Kidney (tissue), 14 donors: ENCODE results near the gene EXD2. TPM values are rescaled to one million over a fixed set of nuclear protein-coding genes. Genes with fewer than 3 reads are reported as not detected.
"Not testable (repeated sequence)": the region's sequence is repeated elsewhere in the genome, so short reads cannot be mapped to it uniquely, and the experiment has no call there.

Experiments
- DNase-seq, 5 donors: peaks; one replicate each; pipeline ENCODE4 v3.0.0-alpha.2; 2013 to 2020
- FAIRE-seq: peaks from 2 replicates; lab custom pipeline; 2012; peaks lifted over from hg19 to GRCh38; lab: Jason Lieb, UNC
- H3K27ac ChIP-seq, 2 donors: one replicate each; pipeline ENCODE4 v1.7.0; 2013; ENCODE audit warnings: low read depth in 2 of 2, low read length in 2 of 2, inconsistent platforms in 1 of 2
- H3K27me3 ChIP-seq: one replicate; pipeline ENCODE4 v1.7.1; 2013; ENCODE audit warnings: low read length, inconsistent platforms; ENCODE audit not compliant: control insufficient read depth, insufficient read depth
- H3K36me3 ChIP-seq, 3 donors: one replicate each; pipeline versions ENCODE4 v1.7.0 to v1.7.1; 2013; ENCODE audit warnings: low read length in 3 of 3, control low read depth in 1 of 3, inconsistent platforms in 1 of 3; ENCODE audit not compliant: insufficient read depth in 3 of 3, control insufficient read depth in 2 of 3
- H3K4me1 ChIP-seq, 3 donors: one replicate each; pipeline versions ENCODE4 v1.7.0 to v1.7.1; 2013; ENCODE audit warnings: low read length in 3 of 3, inconsistent platforms in 1 of 3, low read depth in 1 of 3; ENCODE audit not compliant: control insufficient read depth in 2 of 3, insufficient read depth in 2 of 3
- H3K4me3 ChIP-seq, 3 donors: one replicate each; pipeline versions ENCODE4 v1.7.0 to v1.8.1; 2013; ENCODE audit warnings: low read length in 3 of 3, control low read depth in 1 of 3, inconsistent platforms in 1 of 3
- H3K9ac ChIP-seq, 3 donors: one replicate each; pipeline versions ENCODE4 v1.7.0 to v1.7.1; 2013; ENCODE audit warnings: low read length in 3 of 3, control low read depth in 1 of 3, inconsistent platforms in 1 of 3
- H3K9me3 ChIP-seq, 3 donors: one replicate each; pipeline versions ENCODE4 v1.7.0 to v1.7.1; 2013; ENCODE audit warnings: low read length in 3 of 3, control low read depth in 1 of 3, inconsistent platforms in 1 of 3; ENCODE audit not compliant: control insufficient read depth in 2 of 3, insufficient read depth in 1 of 3
- intact Hi-C: fragments of 100-400 bp; cut with DNase I; formaldehyde crosslinking; loops from one replicate; pipeline ENCODE4 v1.11.1; 2022
- polyA plus RNA-seq: library from polyadenylated mRNA; stranded (reverse); fragments of 350-450 nt; fragmentation: Illumina TruSeq; extraction: RNeasy Lipid Tissue Mini Kit (QIAGEN cat#74804); gene quantifications from one replicate; pipeline ENCODE4 v1.2.3, GENCODE V29; 2014; ENCODE audit warnings: low read depth, low replicate concordance; ENCODE audit not compliant: insufficient read depth
- total RNA-seq: library from RNA; stranded (reverse); fragmentation: NEBNext Ultra II Directional; extraction: Animal tissue kit (Norgen Biotek cat#: 25700); gene quantifications from one replicate; pipeline ENCODE4 v1.2.1, GENCODE V29; 2021
- TF ChIP-seq, protein P1 (sequence below): IDR thresholded peaks from 3 replicates; pipeline ENCODE4 v1.5.1; 2012; ENCODE audit warnings: mild to moderate bottlenecking, moderate library complexity, borderline replicate concordance; ENCODE audit not compliant: insufficient read depth; ENCODE audit errors: extremely low read depth
- donor health status: control.
- donor health status: control.
- donor health status: control.
- donor health status: control.
- donor health status: control.
- donor health status: DM: yes; HTN: yes; CAD: no.
- donor health status: Normal renal cell carcinoma (clear cell type).

EXD2 gene
- total and polyA plus RNA-seq, 2 donors from 2014 or later = 13.7 to 24.5 TPM

- Histone ChIP-seq H3K36me3 (no peaks in the 10 kb centered on the region), H3K27ac (no peak overlapping the region), H3K4me1 (no peaks in the 10 kb centered on the region), H3K4me3 (no peak overlapping the region), H3K27me3 (no peaks in the 10 kb centered on the region), H3K9me3 (no peaks in the 10 kb centered on the region), H3K9ac (no peak overlapping the region)
- TF ChIP-seq, protein P1, sequence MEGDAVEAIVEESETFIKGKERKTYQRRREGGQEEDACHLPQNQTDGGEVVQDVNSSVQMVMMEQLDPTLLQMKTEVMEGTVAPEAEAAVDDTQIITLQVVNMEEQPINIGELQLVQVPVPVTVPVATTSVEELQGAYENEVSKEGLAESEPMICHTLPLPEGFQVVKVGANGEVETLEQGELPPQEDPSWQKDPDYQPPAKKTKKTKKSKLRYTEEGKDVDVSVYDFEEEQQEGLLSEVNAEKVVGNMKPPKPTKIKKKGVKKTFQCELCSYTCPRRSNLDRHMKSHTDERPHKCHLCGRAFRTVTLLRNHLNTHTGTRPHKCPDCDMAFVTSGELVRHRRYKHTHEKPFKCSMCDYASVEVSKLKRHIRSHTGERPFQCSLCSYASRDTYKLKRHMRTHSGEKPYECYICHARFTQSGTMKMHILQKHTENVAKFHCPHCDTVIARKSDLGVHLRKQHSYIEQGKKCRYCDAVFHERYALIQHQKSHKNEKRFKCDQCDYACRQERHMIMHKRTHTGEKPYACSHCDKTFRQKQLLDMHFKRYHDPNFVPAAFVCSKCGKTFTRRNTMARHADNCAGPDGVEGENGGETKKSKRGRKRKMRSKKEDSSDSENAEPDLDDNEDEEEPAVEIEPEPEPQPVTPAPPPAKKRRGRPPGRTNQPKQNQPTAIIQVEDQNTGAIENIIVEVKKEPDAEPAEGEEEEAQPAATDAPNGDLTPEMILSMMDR = no peak
- no peak for DNase-seq
- FAIRE-seq = no peak
- intact Hi-C loops = no loop called here
Observed at GRCh38 chr14:69170839-69171238, 20.5 kb upstream of the EXD2 start.

- Histone ChIP-seq H3K36me3 (no peaks in the 10 kb centered on the region), H3K9ac (no peak overlapping the region), H3K9me3 (no peaks in the 10 kb centered on the region), H3K4me1 (no peaks in the 10 kb centered on the region), H3K4me3 (no peak overlapping the region), H3K27me3 (no peaks in the 10 kb centered on the region), H3K27ac (no peak overlapping the region)
- FAIRE-seq (no peak), DNase-seq (no peak)
- TF ChIP-seq, protein P1 = no peak
- intact Hi-C loops = no loop called here
Observed at GRCh38 chr14:69171569-69171968, 19.7 kb upstream of the EXD2 start.

DNA sequence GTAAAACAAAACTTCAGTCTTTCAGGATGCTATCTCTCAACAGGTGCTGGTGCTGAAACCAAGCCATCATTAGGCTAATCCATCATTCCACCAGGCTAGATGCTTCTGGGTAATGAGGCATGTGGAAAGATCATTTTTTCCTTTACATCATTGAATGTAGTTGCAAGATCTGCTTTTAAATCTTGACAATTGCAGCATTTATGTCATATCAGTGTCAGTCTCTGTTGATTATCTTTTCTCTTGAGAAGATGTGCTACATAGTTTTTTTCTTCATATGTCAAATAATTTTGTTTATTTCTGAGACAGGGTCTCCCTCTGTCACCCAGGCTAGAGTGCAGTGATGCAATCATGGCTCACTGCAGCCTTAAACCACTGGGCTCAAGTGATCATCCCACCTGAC, 16.2 kb upstream of the EXD2 start:
- no peak for FAIRE-seq
- Histone ChIP-seq H3K4me1 (no peaks in the 10 kb centered on the region), H3K36me3 (no peaks in the 10 kb centered on the region), H3K9me3 (no peaks in the 10 kb centered on the region), H3K4me3 (no peak overlapping the region), H3K27me3 (no peaks in the 10 kb centered on the region), H3K9ac (no peak overlapping the region), H3K27ac (no peak overlapping the region)
- no peak for DNase-seq
- intact Hi-C loops = no loop called here
- TF ChIP-seq, protein P1 = no peak

GRCh38 chr14:69181491-69181890, 9.8 kb upstream of the EXD2 start:
- DNase-seq (no peak), FAIRE-seq (no peak)
- H3K27ac ChIP-seq = no peak overlapping the region
- H3K4me3 ChIP-seq = no peak overlapping the region
- H3K4me1 ChIP-seq = no peaks in the 10 kb centered on the region
- no peaks in the 10 kb centered on the region for H3K27me3 ChIP-seq
- no peaks in the 10 kb centered on the region for H3K9me3 ChIP-seq
- no peaks in the 10 kb centered on the region for H3K36me3 ChIP-seq
- TF ChIP-seq, protein P1 = no peak
- intact Hi-C loops = no loop called here
- H3K9ac ChIP-seq = no peak overlapping the region

DNA sequence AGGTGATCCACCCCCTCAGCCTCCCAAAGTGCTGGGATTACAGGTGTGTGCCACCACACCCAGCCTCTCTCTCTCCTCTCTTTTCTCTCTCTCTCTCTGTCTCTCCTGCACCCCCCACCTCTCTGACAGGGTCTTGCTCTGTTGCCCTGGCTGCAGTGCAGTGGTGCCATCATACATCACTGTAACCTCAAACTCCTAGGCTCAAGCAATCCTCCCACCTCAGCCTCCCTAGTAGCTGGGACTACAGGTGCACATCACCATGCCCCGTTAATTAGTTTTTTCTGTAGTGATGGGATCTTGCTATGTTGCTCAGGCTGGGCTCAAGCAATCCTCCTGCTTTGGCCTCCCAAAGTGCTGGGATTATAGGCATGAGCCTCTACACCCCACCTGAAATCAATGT, 8.7 kb upstream of the EXD2 start:
- intact Hi-C loops, H3K9ac ChIP-seq, FAIRE-seq, H3K9me3 ChIP-seq, DNase-seq, H3K4me1 ChIP-seq, H3K4me3 ChIP-seq, H3K27ac ChIP-seq, H3K27me3 ChIP-seq, H3K36me3 ChIP-seq: not testable (repeated sequence)
